HG03442 (cell line): ENCODE results near the gene DDX47.
"Not testable (repeated sequence)": the region's sequence is repeated elsewhere in the genome, so short reads cannot be mapped to it uniquely, and the experiment has no call there.

Source experiments
- ATAC-seq: cut with Tn5 transposase; IDR thresholded peaks from one replicate; pipeline ENCODE4 v1.9.1; 2021; ENCODE audit warnings: mild to moderate bottlenecking, moderate library complexity; ENCODE audit not compliant: unreplicated experiment

Gene DDX47

DNA sequence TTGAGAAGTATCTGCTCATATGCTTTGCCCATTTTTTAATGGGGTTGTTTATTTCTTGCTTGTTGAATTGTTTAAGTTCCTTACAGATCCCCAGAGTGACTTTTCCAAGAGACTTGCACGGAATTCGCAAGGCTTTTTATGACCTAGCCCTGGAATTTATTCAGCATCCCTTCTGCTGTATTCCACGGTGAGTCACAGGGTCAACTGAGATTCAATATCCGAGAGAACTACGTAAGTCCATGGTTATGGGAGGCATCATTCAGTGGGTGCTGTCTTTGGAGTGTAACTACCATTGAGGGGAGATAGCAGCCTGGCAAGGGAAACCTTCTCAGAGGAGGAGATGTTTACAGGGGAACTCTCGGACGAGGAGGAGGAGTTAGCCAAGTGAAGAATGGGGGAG lies 57.3 kb downstream of the DDX47 start:
- no peak for ATAC-seq

DNA sequence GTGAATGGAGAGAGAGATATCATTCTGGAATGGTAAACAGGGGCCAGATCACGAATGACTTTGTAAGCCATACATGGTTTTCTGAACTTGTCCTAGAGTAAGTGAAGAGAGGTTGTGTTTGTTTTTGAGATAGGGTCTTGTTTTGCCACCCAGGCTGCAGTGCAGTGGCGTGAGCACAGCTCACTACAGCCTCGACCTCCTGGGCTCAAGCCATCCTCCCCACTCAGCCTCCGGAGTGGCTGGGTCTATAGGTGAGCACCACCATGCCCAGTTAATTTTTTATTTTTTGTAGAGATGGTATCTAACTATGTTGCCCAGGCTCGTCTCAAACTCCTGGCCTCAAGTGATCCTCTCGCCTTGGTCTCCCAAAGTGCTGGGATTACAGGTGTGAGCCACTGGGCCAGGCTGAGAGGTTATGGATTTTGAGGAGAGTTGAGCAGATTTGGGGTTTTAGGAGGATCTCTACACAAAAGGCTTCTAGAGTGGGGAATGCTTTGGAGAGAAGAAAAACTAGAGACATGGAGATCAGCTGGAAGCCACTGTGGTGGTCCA lies 58.5 kb downstream of the DDX47 start:
- ATAC-seq, result no peak

DNA sequence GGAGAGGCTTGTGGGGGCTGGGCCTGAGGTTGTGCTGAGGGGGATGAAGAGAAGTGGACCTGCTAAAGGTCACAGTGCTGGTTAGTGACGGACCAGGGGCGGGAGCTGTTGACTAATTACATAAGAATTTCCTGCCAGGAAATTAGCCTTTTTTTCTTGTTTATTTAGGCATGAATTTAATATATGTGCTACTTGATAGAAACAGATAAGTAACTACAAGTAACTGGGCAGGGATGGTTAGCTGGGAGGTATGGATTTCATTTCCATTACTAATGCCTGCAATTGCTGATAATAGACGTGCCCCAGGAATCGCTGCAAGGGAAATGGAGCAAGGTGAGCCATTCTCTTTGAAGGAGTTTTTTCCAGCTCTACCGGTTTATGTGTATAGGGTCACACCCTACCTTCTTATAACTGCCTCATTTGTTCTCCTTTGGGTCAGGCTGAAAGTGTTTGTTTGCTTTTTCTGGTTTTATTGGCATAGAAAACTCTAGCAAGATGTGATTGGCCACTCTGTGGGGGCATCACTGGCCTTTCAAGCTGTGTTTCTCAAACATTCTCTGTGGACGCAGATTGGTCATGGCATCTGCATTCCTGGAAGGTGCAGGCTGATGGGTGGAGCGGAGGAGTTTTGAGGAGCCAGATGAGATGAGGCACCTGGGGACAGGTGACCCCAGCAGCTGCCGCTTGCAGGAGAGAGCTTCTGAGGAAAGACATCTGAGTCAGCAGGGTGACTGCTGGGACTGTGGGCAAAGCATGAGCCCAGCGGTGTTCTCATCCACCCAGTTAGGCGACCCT lies 59.2 kb downstream of the DDX47 start:
- no peak for ATAC-seq

DNA sequence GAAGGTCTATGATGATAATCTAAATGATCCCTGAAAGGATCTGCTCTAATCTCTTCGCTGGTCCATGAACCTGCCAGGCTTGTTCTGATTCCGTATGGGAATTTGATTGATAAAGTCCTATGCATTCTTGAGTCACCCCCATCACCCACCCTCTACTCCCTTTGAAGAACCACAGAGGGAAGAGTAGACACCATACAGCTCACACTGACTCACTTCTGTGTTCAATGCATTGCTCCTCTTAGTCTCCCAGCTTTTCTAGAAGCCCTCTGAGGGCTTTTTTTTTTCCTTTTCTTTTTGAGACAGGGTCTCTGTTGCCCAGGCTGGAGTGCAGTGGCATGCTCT lies 59.8 kb downstream of the DDX47 start:
- ATAC-seq, result no peak

DNA sequence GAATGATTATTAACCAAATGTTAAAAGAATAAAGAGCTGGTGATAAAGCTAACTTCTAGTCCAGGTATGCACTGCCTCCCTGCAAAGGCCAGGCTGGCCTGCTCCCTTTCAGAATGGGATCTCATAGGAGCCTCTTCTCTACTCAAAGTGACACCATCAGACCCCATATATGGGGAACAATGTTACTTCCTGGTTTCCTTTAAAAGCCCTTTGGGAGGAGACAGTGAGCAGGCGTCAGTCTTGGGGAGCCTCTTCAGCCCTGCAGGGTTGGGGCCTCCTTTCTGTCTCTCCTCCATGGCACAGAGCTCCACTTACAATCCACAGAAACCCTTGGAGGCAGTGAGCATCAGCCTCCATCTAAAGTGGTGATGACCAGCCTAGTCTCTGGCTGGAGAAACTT lies 60.9 kb downstream of the DDX47 start:
- ATAC-seq, result no peak

DNA sequence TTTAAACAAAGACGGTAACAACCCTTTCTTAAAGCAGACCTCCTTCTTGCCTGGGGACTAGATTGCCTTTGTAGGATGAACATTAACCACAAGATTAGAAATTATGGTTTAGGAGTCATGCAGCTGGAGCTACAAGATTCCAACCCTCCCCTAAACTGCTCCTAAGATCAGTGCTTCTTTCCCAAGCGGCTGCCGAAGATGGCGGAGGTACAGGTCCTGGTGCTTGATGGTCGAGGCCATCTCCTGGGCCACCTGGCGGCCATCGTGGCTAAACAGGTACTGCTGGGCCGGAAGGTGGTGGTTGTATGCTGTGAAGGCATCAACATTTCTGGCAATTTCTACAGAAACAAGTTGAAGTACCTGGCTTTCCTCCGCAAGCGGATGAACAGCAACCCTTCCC lies 62.2 kb downstream of the DDX47 start:
- not testable (repeated sequence) for ATAC-seq

DNA sequence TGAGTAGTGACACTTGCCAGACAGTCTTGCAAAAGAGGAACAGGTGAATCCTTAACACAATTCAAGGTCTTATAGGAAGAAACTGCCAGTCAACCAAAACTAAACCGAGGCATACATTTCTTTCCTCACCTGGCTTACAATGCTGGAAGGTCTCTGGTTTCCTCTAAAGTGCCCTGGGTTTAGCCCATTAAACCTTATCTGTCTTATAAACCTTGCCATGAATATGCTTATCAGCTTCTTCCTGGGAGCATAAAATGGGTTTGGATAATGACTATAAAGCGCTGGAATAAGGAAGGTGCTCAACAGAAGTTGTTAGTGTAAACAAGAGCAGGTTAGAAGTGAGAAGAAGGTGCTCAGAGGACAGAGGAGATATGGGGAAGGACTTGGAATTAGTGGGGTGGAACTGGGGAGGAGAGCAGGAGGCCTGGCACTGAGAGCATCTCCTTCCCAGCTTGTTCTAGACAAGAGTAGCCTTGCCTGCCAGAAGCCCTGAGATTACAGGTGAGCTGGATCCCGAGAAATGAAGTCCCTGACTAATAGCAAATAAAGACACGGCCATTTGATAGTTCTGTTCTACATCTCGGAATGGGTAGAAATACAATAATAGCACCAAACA lies 64.1 kb downstream of the DDX47 start:
- no peak for ATAC-seq

DNA sequence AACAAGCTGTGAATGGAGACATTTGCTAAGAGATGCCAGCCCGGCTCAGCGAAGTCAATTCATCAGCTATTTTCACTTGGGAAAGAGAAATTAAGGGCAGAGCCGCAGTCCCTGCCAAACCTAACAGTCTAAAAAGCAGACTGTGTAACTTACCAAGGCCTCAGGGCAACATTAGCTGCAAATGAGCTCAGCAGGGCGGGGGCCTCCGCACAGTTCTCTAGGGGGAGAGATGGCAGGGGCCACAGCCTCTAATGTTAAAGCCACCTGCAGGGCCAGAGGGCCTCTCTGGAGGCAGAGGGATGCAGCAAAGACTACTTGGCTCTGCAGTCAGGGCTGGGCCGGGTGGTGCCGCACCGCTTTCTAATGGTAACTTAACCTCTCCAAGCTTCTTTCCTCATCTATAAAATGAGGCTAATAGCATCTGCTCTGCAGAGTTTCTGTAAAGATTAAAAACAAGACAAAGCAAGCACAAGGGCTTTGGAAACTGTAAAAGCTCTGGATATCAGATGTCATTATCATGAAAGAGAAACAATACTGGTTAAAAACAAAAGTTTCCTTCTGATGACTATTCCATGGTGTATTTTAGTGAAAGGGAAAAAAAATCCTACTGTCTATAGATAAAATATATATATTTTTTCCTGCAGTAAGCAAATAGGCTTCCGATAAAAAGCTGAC lies 64.8 kb downstream of the DDX47 start:
- ATAC-seq, result no peak
